ENCODE results near the gene LRRIQ1.

- no peak for TF ChIP-seq ZNF274 (IDR thresholded peaks at IDR 0.05; ENCODE audit: low read depth, low read length)
- no peak for TF ChIP-seq SUZ12 (IDR thresholded peaks at IDR 0.05; ENCODE audit: extremely low read depth, insufficient read depth, insufficient read length)
Measured at GRCh38 chr12:85085066-85085465, 48.9 kb downstream of the LRRIQ1 start.

All from NT2/D1 (cell line).